M059J (cell line): Measurements from ENCODE around the gene NARF. TPM values are rescaled to one million over a fixed set of nuclear protein-coding genes. Genes with fewer than 3 reads are reported as not detected.

ENCODE experiments used
- DNase-seq: peaks from one replicate; pipeline ENCODE4 v3.0.0-alpha.2; 2012; ENCODE audit warnings: low read depth
- total RNA-seq: library from RNA; depleted of rRNA; stranded (reverse); fragments of >200 nt; shearing (Covaris generic); gene quantifications from 2 replicates; pipeline ENCODE4 v1.2.3, GENCODE V29; 2014

NARF gene
- total RNA-seq, 1 experiment from 2014 or later = 68.2 TPM

GRCh38 chr17:82433560-82434215, 24.9 kb upstream of the NARF start:
- DNase-seq = no peak

- DNase-seq = no peak
Observed at GRCh38 chr17:82434216-82434565, 24.4 kb upstream of the NARF start.

GRCh38 chr17:82435103-82435502, 23.4 kb upstream of the NARF start:
- DNase-seq = peak; percentile 53

- no peak for DNase-seq
Observed at GRCh38 chr17:82435601-82436583, 22.6 kb upstream of the NARF start.

GRCh38 chr17:82436601-82437324, 21.8 kb upstream of the NARF start:
- no peak for DNase-seq

- no peak for DNase-seq
Observed at GRCh38 chr17:82437325-82437668, 21.2 kb upstream of the NARF start.

GRCh38 chr17:82438401-82439193, 19.9 kb upstream of the NARF start:
- no peak for DNase-seq

- DNase-seq = no peak
Observed at GRCh38 chr17:82439194-82439828, 19.2 kb upstream of the NARF start.

GRCh38 chr17:82439829-82440365, 18.6 kb upstream of the NARF start:
- DNase-seq = no peak

- DNase-seq = no peak
Observed at GRCh38 chr17:82440469-82440981, 18.0 kb upstream of the NARF start.

GRCh38 chr17:82440991-82441627, 17.4 kb upstream of the NARF start:
- DNase-seq = no peak

- DNase-seq = no peak
Observed at GRCh38 chr17:82441691-82442487, 16.7 kb upstream of the NARF start.

- no peak for DNase-seq
Observed at GRCh38 chr17:82442643-82443464, 15.7 kb upstream of the NARF start.

GRCh38 chr17:82443465-82444283, 14.9 kb upstream of the NARF start:
- DNase-seq = no peak

GRCh38 chr17:82444284-82444893, 14.2 kb upstream of the NARF start:
- no peak for DNase-seq

- peak; percentile 23 for DNase-seq
Observed at GRCh38 chr17:82444941-82445521, 13.5 kb upstream of the NARF start.

GRCh38 chr17:82445542-82445941, 13.0 kb upstream of the NARF start:
- DNase-seq = peak; percentile 18
